ENCODE results near the gene NPHP4. TPM values are rescaled to one million over a fixed set of nuclear protein-coding genes. Genes with fewer than 3 reads are reported as not detected.

Gene NPHP4
- polyA plus RNA-seq, 3 donors, result 12.9 to 17.6 (median 14.4) TPM

- DNase-seq, result no peak
These were observed 112.8 kb downstream of the NPHP4 start for GRCh38 chr1:5879421-5879820.

- DNase-seq, result no peak
These were observed 113.3 kb downstream of the NPHP4 start for GRCh38 chr1:5878971-5879370.

- no peak for DNase-seq
These were observed 114.3 kb downstream of the NPHP4 start for GRCh38 chr1:5877683-5878530.

- DNase-seq, result no peak
These were observed 115.2 kb downstream of the NPHP4 start for GRCh38 chr1:5877001-5877400.

GRCh38 chr1:5876094-5876650, 116.1 kb downstream of the NPHP4 start:
- no peak for DNase-seq

- no peak for DNase-seq
These were observed 116.8 kb downstream of the NPHP4 start for GRCh38 chr1:5875345-5875910.

- DNase-seq, result no peak
These were observed 117.7 kb downstream of the NPHP4 start for GRCh38 chr1:5874416-5875110.

- DNase-seq, result no peak
These were observed 118.7 kb downstream of the NPHP4 start for GRCh38 chr1:5873556-5873955.

- no peak for DNase-seq
These were observed 119.3 kb downstream of the NPHP4 start for GRCh38 chr1:5872886-5873285.

GRCh38 chr1:5868931-5869500, 123.2 kb downstream of the NPHP4 start:
- no peak for DNase-seq

GRCh38 chr1:5865774-5866173, 126.5 kb downstream of the NPHP4 start:
- DNase-seq, result no peak

GRCh38 chr1:5865056-5865455, 127.2 kb downstream of the NPHP4 start:
- no peak for DNase-seq

- no peak for DNase-seq
These were observed 128.0 kb downstream of the NPHP4 start for GRCh38 chr1:5864256-5864655.

GRCh38 chr1:5863238-5863637, 129.0 kb downstream of the NPHP4 start:
- no peak for DNase-seq

GRCh38 chr1:5861871-5862825, 130.1 kb downstream of the NPHP4 start:
- no peak for DNase-seq

- DNase-seq, result no peak
These were observed 131.9 kb downstream of the NPHP4 start for GRCh38 chr1:5860277-5860676.

- DNase-seq, result no peak
These were observed 132.5 kb downstream of the NPHP4 start for GRCh38 chr1:5859766-5860165.

GRCh38 chr1:5858844-5859407, 133.3 kb downstream of the NPHP4 start:
- no peak for DNase-seq

- no peak for DNase-seq
These were observed 134.0 kb downstream of the NPHP4 start for GRCh38 chr1:5858246-5858645.

- no peak for DNase-seq
These were observed 134.6 kb downstream of the NPHP4 start for GRCh38 chr1:5857508-5858090.
